KG1 (cell line): ENCODE data around the gene JARID2.
"Not testable (repeated sequence)": the region's sequence is repeated elsewhere in the genome, so short reads cannot be mapped to it uniquely, and the experiment has no call there.

Experiments used
- DNase-seq: peaks from one replicate; lab custom pipeline; 2025; lab: John Stamatoyannopoulos, UW

The JARID2 gene

DNA sequence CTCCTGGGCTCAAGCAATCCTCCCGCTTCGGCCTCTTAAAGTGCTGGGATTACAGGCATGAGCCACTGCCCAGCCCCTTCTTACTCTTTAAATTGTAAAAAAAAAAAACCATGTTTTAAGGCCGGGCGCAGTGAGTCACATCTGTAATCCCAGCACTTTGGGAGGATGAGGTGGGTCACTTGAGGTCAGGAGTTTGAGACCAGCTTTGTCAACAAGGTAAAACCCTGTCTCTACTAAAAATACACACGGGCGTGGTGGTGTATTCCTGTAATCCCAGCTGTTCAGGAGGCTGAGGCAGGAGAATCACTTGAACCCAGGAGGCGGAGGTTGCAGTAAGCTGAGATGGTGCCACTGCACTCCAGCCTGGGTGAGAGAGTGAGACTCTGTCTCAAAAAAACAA, 43.6 kb downstream of the JARID2 start:
- not testable (repeated sequence) for DNase-seq

DNA sequence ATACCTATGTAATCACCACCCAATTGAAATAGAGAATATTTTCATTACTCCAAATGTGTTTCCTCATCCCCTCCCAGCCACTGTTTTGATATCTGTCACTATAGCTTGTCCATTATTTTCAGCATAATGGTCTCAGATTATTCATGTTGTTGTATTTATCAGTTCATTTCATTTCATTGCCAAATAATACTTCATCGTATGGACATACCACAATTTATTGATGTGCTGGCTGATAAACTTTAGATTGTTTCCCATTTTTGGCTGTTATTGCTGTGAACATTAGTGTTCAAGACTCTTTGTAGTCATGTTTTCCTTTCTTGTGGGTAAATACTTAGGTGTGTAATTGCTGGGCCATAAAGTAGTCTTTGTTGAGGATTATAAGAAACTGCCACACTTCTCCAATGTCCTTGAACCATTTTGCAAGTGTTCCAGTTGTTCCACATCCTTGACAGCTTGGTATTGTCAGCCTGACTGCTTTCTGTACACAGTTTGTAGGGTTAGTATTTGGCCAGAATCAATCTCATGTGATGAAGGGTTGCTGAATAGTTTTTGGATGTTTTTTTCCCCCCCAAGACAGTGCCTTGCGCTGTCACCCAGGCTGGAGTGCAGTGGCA, 44.3 kb downstream of the JARID2 start:
- DNase-seq = no peak

DNA sequence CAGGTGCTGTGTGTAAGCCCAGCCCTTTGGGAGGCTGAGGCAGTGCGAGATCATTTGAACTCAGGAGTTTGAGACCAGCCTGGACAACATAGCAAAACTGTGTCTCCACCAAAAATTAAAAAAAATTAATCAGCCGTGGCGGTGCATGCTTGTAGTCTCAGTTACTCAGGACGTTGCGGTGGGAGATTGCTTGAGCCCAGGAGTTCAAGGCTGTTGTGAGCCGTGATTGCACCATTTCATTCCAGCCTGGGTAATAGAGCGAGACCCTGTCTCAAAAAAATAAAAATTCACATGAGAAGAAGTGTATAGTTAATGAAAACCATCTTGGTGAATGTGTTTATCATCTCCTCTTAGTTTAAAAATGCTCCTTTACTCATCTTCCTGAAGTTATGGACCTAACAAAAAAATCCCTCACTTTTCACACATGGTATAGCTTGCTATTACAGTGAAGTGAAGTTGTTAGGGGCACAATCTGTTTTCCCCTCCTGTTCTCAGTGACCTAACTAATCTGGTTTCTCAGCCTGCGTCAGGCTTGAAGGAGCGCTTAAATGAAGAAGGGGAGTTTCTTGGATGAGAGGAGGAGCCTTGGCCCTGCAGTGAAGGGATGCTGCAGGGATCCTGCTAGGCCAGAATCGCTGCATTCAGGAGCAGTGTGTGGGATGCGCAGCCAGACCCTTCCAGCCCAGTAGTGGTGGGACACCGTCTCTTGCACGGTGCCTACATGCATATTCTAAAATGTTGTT, 45.3 kb downstream of the JARID2 start:
- DNase-seq = no peak

DNA sequence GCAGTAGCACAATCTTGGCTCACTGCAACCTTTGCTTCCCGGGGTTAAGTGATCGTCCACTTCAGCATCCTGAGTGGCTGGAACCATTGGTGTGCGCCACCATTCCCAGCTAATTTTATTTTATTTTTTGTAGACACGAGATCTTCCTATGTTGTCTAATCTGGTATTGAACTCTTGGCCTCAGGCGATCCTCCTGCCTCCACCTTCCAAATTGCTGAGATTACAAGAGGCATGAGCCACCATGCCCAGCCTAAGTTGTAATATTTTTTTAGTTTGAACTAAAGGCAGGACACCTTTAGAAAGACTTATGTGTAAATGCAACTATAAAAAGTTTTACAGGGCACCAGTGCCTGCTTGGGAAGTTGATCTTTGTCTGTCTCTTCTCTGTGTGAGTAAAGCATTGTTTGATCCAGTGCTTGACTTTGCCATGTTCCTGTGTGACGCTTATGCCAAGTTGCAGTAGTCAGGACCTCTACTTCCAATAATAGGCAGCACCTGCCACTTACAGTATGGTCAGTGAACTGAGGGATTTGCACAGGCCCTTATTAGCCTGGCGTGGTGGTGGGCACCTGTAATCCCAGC, 46.9 kb downstream of the JARID2 start:
- DNase-seq = no peak

DNA sequence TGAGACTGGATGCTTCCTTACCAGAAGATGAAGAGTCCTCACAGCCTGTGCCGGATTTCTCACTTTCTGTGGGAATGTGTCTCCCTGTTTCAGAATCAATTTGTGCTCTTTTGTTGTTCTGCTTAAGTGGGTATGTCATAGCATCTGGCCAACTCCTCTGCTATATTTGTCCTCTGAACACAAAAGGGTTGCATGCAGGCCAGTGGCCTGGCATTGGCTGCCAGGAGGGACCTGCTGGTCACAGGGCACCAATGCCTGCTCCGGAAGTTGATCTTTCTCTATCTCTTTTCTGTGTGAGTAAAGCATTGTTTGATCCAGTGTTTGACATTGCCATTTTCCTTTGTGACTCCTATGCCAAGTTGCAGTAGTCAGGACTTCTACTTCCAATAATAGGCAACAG, 47.8 kb downstream of the JARID2 start:
- DNase-seq = no peak

DNA sequence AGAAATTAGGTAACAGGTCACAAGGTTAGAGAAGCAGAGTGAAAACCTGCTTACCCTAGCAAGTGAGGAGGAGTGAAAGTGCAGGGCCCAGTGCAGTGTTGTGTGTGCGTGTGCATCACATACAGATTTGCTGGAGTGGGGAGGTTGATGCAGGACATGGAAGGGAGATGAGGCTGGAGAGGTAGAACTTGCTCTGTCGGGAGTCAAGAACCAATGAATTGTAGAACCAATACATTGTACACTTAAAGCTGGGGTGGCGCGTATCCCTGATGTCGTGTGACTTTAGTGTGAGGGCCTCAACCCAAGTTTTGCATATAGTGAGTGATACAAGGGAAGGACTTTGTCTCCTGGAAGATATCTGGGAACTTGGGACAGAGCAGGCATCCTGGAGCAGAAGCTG, 48.6 kb downstream of the JARID2 start:
- DNase-seq = no peak

DNA sequence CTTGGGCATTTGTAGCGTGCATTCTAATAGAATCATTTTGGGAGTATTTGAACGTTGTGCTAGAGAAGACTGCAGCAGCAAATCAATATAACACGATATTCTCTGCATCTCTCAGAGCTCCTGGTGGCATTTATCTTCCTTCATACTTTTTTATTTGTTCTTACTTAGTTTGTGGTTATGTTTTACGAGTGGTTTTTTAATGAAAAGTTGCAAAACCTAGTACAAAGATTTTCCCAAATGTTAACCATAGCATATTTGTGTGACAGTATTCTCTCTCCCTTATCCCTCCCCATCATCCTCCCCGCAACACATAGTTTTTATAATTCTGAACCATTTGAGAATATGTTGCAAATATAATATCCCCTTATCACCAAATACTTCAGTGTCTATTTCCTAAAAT, 50.4 kb downstream of the JARID2 start:
- DNase-seq = no peak

DNA sequence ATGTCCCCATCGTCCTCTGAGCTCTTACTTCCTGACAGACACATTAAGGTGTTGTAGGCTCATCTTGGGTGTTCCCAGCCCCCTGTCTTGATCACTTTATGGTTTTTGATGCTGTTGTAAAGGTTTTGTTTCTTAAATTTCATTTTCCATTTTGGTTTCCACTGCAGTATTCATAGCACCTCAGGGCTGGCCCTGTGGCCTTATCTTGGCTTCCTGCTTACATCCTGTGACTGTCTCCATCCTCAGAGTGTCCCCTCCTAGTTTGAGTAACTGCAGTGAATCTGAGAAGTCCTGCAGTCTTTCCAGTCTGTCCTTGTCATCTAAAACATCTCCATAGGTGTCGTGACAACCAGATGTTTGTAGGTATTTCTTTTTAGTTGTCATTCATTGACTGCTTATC, 50.9 kb downstream of the JARID2 start:
- peak; percentile 76 for DNase-seq

DNA sequence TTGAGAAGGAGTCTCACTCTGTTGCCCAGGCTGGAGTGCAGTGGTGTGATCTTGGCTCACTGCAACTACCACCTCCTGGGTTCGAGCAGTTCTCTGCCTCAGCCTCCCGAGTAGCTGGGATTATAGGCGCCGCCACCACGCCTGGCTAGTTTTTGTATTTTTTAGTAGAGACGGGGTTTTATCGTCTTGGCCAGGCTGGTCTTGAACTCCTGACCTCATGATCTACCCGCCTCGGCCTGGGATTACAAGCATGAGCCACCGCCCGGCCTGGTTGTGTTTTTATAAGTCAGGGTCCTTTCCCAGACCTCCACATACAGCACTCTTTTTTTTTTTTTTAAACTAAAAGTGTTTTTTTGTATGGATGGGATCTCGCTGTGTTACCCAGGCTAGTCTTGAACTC, 51.3 kb downstream of the JARID2 start:
- DNase-seq = not testable (repeated sequence)

DNA sequence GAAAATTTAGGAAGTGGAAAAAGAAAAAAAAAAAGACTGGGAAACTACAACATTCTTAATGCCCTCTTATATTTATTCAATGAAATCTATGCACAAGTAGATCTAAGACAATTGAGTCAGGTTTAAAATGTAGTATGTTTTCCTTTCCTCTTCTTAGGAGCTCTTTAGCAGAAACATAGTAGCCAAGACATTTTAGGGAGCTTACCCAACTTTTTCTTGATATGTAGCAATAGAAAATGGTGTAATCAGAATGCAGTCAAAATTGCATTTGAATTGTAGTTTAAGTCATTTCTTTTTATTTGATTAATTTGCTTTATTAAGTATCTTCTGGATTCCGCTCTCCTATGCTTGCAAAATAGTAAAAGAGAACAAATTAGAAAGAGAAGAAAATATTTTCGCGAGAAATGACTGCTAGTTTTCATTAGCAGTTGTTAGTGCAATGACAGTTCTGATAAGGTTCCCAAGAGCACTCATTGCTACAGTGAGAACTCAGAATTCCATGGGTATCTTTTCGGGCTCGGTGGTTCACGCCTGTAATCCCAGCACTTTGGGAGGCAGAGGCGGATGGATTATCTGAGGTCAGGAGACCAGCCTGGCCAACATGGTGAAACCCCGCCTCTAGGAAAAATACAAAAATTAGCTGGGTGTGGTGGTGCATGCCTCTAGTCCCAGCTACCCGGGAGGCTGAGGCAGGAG, 52.2 kb downstream of the JARID2 start:
- no peak for DNase-seq

DNA sequence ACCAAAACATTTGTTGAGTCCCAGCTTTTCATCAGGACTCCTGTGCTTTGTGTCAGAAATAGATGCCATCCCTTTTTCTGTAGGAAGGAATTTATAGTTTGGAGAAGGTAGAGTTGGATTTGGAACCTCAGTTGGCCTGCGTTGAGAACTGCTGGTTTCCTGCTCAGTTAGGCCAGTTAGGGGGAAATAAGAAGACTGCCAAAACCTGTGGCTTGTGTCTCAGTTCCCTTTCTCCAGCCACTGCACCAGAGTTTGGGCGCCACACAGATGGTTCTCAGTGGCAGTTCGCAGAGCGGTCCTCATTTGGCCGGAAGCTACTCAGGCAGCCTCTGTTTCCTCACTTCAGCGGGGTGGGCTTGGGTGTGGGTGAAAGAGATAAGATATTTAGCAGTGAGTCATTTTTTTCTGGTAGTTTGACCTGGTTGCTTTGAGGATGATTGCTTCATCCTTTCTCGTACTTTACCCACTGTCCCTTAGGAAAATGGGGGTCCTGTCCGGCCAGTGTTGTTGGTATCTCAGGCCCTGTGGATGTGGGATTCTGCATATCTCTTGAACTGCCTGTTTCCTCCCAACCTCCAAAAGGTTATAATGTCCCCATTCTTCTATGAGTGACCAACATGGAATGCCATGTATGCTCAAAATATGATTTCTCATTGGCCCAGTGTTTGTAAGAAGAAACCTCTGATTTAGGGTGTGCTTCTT, 53.7 kb downstream of the JARID2 start:
- DNase-seq = peak; percentile 88

DNA sequence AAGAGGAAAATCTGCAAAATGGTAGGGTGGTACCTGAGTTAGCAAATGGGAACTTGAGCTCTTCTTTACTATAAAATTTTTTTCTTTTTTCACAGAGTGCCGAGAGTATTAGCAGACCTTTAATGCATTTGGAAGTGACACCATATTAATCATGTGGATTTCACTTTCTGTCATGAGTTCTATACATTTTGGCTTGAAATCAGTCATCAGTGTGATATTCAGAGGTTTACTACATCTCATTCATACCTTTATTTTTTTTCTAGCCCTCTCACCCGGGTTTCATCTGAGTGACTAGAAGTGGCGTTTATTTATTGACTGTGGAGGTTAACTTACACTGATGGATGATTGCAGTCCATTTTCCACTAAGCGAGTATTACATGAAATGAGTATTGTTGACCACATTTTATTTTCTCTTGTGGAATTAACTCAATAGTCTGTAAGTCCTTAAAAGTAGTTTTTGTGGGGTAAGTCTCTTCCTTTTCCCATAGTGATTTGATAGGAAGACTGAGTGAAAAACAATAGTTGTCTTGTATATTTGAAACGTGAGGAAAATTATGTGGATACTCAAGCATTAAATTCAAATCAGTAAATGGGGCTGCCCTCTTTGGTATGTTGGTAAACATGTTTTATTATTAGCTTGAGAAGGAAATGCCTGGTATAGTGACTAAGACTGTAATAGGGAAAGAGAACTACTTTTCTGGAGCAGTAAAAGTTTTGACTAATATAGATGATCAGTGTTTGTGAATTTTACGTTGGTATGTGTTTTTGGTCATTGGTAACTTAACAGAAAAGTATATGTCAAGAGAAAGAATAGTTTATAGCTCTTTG, 55.5 kb downstream of the JARID2 start:
- no peak for DNase-seq

DNA sequence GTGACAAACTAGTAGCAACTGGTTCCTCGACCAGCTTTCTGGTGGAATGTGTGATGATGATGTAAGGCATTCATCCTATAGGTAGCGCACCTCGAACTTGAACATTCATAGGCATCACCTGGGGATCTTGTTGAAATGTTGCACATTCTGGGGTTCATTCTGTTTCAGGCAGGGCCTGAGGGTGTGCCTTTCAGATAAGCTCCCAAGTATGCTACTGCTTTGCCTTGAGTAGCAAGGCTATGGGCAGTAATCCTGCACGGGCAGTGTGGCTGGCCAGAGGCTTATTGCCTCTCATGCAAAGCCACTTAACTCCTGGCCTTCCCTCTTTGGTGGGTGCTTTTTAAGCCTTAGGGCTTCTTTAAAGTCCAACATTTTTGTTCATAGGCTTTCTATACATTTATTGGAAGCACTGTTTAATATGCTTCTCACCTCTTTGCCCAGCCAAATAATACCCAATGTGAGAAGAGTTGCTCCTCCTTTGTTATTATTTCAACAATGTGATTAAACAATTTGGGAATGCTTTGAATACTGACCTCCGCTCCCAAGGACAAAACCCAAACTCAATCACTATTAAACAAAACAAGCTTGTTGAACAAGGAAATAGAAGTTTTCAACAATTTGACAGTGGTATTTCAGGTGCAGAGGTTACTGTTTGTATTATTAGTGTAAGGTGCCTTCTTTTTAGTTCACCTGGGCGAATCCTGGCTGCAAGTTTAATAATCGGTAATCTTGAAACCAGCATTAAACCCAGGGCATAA, 57.5 kb downstream of the JARID2 start:
- DNase-seq = no peak

DNA sequence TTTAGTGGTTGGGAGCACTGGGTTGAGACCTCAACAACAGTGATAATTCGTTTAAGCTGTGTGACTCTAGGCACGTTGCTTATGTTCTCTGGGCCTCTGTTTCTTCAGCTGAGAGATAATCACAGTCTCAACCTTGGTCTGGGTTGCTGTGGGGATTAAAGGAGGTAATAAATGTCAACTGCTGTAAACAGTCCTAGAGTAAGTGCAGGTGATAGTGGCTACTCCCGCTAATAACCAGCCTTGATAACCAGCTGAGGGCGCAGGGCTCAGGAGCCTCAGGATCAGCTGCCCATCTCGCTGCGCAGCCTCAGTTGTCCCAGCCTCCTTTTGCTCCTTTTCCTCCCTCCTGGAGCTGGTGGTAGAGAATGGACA, 58.0 kb downstream of the JARID2 start:
- no peak for DNase-seq

DNA sequence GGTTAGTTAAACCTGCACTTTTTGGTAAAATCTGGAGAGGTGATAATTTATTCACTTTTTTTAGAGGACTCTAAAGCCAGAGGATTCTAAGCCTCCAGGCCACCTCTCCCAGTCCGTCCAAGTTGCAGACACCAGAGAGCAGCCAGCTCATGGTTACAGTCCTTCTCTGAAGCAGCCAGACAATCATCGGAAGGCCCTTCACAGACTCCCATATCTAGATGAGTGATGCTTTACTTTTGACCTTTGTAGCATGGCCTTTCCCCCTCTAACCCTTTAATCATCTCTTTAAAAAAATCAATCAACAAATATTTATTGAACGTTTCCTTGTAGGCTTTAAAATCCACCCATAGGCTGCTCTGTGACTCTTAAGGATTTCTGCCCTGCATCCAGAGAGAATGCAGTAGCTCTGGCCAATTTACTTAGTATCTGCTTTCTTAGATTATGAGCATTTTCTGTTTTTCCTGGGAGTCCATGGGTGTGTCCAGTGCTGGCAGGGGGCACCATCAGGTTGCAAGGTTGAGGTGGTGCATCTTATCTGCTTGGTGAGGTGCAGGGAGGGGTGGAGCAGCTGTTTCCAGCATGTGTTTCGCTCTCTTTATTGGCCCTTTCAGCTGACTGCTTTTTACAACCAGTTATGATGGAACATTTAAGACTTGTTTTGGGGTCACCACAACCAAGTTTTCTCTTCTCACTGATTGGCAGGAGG, 58.6 kb downstream of the JARID2 start:
- DNase-seq = no peak

DNA sequence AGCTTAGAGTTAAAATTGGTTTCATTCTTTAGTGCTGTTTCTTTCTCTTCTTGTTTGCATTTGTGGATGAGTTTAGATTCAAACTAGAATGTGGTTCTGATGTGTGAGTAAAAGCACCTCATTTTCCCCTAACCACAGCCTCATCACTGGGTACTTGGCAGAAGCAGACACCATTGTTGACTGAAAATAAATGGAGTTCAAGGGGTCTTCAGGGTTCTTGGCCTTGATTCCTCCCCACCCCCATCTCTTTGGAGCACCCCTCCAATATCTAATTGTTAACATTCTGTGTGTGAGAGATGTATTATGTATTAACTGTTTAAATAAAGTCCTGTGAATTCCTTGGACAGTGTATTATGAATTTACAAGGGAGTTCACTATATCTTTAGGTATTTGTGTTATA, 59.6 kb downstream of the JARID2 start:
- DNase-seq = no peak

DNA sequence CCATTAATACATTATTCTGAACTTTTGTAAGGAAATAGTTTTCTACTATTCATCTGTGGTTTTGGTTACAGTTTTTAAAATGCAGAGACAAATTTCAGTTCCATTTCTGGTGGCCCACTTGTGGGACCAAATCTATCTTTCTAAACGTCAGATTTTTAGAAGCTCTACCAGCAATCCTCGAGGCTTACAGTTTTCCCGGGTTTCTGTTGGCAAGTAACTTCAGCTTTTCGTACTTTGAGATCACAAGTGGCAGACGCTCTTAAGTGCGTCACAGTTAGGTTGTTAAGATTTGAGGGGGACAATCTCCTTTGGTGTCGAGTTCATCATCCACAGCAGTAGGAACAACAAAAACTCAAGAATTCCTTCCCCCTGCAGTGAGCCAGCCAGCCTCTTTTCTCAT, 60.0 kb downstream of the JARID2 start:
- DNase-seq = no peak

DNA sequence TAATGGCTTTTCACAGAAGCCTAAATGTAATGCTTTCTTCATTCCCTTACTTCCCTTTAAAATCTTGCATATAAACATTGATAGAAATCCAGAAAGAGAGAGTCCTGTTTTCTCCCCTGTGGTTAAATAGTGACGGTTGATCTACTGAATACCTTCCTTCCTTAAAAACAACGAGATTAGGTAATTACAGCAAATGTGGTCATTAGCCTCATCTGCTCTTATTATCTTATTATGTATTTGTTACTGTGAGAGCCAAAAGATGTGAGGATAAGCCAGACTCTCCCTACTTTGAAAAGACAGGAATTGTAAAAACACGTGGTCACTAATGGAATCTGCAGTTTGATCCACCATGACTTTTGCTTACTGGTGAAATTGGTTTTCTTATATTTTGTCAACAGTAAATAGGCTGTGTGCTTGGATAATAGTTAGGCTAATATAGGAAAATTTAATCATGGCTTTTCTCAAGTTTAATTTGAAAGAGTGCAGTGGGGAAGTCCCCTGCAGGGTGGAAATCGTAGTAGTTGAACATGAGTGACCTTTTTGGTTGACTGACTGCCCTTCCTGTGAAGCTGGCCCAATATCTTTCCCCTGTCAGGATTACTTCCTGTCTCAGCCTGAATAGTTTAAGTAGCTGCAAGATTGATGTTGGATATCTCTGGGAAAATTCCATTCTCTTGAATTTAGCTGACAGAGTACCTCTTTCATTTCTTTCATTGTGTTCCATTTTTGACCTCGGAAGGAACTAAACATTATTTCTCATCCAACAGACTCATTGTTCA, 62.8 kb downstream of the JARID2 start:
- DNase-seq = no peak

DNA sequence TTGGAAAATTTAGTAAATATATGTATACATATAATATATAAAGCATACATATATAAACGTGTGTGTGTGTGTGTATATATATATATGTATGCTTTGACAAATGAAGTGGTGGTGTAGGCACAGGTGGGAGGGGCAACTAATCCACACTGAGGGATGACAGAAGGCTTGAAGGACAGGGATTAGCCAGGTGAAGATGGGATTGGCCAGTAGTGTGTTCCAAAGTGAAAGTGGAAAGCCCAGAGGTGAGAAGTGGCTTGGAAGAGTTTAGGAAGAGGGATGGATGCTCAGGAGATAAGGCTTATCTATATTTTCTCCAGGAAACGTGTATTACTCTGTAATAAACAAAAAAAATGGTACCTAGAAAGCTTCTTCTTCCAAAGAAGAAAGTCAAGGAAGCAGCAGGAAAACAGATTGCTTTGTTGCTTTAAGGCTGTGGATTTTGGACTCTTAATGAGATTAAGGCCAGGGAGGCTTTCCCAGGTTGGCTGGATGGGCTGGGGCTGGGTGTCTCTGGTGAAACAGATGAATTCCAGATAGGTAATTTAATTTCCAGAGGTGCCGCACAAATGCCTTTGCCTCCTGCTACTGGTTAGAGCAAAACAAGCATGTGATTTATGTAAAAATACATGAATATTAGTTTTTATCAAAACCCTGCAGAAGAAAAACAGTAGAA, 63.9 kb downstream of the JARID2 start:
- no peak for DNase-seq
